CD4-positive, alpha-beta T cell treated with Interleukin-10 for 1 hour (primary cell): ENCODE data around the gene TGFBR3L.
"Not testable (repeated sequence)": the region's sequence is repeated elsewhere in the genome, so short reads cannot be mapped to it uniquely, and the experiment has no call there.

Experiments used
- DNase-seq: peaks from one replicate; pipeline ENCODE4 v3.0.0-alpha.2; 2020

Gene TGFBR3L

GRCh38 chr19:7930765-7931164 lies 16.1 kb downstream of the TGFBR3L start:
- no peak for DNase-seq

DNA sequence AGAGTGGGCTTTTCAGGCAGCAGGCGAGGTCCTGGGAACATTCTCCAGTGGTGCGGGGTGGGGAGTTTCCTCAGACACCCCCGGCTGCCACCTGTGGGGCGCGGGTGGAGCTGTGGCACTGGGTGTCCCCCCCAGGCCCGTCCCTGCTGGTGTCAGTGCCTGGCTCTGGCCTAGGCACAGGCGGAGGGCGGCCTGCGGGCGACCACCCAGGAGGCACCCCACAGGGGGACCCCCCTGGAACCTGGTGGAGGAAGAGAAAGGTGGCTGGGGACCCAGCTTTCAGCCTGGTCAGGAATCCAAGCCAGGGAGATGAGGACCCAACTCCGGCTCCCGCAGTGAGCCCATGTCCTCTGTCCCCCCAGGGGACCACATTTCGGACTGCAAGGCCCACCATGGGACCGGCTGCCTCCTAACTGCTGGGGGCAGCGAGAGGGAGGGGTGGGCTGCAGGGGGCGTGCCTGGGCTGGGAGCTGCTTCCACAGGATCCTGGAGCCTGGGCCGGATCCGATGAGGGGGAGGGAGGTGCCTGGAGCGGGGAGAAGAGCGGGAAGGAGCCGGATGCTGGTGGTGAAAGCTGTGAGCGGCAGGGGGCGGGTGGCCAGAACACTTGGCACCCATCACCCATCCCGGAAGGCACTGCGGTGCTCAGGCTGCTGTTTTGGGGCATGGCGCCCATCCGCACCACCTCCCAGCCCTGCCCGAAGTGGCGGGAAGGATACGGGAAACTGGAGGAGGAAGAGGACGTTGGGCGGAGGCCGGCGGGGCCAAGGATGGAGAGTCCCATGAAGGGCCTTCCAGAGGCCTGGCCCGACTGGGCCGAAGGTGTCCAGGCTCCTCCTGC lies 16.8 kb downstream of the TGFBR3L start:
- DNase-seq = no peak

GRCh38 chr19:7932276-7932929 lies 17.8 kb downstream of the TGFBR3L start:
- no peak for DNase-seq

DNA sequence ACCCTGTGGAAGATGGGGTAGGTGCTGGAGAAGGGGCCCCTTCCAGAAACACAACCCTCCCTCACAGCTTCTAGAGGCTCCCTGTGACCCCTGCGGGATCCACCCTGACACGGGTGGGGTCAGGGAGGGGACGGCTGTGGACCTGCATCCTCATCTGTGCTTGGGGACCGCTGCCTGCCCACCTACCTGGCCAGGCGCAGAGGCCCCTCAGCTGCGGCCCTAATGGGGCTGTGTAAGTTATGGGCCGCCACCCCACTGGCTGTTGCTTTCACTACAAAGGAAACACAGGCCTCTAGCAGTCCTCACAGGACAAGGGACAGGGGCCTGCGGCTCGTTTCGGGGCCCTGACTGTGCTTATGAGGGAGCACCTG lies 18.3 kb downstream of the TGFBR3L start:
- no peak for DNase-seq

DNA sequence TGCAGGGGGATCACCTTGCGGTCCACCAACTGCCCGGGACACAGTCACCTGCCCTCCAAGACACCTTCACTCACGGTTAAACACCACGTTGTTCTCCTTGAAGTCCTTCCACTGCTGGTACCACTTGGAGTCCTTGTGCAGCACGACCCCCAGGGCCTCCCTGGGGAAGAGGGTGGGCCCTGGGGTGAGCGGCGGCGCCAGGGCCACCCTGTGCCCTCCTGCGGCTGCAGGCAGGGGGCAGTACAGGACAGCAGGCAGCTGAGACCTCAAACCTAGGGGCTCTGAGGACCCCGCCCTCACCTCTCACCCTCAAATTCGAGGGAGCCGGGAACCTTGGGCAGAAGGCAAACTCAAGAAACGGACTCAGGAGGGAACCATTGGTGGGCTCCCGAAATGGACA lies 18.8 kb downstream of the TGFBR3L start:
- no peak for DNase-seq

GRCh38 chr19:7933828-7934725 lies 19.4 kb downstream of the TGFBR3L start:
- no peak for DNase-seq

DNA sequence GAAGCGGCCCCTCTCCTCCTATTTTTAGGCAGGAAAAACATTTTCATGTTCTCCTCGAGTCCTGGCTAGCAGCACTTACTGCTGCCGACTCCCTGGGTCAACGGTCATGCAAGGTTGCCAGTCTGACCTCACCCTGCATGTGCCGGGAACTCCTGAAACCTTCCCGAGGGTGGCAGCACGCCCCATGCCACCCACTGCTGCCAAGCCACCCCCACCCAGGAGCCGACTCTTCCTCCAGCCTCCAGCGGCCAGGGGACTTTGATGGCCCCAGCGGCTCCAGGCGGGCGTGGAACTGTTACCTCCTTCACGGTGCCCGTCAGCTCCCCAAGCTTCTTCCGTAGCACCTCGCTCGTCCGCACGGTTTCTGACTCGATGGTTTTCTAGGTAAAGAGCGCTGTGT lies 20.1 kb downstream of the TGFBR3L start:
- DNase-seq = no peak

DNA sequence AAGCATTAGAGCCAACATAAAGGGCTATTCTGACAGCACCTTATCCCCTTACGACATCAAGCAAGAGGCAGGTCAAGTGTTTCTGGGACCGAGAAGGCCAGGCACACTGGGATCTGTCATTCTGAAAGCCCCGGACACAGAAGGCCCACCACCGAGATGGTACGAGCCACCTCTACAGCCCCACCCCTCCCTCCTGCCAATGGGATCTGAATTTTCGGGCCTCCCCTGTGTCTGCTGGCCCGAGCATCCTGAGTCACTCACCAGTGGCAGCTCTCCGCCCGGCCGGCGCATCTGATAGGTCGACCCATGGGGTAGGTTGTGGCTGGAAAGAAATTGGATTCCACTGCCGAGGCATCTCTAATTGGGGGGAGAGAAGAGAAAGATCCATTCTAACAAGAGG lies 26.2 kb downstream of the TGFBR3L start:
- no peak for DNase-seq

DNA sequence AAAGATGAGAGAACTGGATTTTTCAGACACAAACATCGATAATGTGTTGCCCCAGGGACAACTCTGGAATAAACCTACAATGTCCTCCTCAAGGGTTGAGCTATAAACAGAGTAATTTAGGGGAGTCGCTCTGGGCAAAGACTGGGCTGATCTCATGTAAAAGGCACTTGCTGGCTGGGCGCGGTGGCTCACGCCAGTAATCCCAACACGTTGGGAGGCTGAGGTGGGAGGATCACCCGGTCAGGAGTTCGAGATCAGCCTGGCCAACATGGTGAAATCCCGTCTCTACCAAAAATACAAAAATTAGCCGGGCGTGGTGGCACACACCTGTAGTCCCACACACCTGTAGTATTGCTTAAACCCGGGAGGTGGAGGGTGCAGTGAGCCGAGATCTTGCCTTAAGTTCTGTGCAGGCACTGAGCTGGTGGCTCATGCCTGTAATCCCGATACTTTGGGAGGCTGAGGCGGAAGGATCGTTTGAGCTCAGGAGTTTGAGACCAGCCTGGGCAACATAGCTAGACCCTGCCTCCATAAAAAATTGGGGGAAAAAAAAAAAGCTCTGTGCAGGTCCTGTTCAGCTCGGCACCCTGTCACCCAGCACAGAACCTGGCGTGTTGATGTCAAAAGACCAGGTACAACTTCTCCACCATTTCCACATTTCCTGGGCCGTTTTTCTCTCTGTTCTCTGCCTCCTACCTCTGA lies 27.4 kb downstream of the TGFBR3L start:
- no peak for DNase-seq

DNA sequence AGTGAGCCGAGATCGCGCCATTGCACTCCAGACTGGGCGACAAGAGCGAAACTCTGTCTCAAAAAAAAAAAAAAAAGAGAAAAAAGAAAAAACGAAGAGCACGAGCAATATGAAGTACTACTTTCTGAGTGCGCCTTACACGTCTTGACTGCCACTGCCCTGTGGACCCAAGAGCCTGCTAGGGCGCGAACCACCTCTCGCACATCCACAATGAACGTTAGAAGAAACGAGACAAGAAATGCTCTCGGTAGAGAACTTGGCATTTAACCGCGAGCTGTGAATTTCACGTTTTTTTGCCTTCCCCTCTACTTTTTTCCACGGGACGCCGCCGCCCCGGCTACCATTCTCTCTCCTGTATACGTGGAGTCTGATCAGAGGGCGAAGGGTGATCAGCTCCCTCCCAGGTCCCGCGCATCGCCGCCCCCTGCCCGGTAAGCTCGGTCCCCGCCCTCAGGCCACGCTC lies 28.4 kb downstream of the TGFBR3L start:
- DNase-seq = peak; percentile 21

- DNase-seq = peak; percentile 99
Observed at GRCh38 chr19:7943444-7944176, 29.0 kb downstream of the TGFBR3L start, which contains the start of gene TIMM44. Gene TIMM44, minus strand, starts transcription at chr19:7943666. Its CDS starts 15 bp downstream, at chr19:7943651.

DNA sequence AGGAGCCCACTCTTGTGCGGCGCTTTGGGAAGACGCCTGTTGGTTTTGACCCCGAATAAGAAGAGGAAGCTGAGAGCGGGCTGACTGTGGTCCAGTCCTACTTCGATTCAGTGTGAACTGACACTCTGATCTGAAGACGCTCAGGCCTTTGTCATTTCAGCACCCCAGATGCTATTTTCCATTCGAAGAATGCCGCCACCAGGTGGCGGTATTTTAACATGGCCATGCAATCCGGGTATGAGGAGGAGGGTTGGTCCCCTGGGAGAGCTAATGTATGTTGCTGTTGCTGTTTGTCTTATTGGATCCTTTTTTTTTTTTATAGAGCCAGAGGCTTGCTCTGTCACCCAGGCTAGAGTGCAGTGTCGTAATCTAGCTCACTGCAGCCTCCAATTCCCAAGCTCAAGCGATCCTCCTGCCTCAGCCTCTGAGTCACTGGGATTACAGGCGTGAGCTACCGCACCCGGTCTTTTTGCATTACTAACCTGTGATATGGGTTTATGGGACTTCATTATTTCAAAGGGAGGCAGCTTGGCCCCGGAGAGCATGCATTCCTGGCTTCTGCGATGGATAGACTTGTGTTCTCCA lies 29.6 kb downstream of the TGFBR3L start:
- peak; percentile 90 for DNase-seq

- DNase-seq = no peak
Observed at GRCh38 chr19:7947939-7948338, 33.3 kb downstream of the TGFBR3L start.

GRCh38 chr19:7953060-7953459 lies 38.4 kb downstream of the TGFBR3L start:
- DNase-seq = no peak

- DNase-seq = no peak
Observed at GRCh38 chr19:7953576-7953975, 38.9 kb downstream of the TGFBR3L start.

- DNase-seq = no peak
Observed at GRCh38 chr19:7955696-7956095, 41.1 kb downstream of the TGFBR3L start.

DNA sequence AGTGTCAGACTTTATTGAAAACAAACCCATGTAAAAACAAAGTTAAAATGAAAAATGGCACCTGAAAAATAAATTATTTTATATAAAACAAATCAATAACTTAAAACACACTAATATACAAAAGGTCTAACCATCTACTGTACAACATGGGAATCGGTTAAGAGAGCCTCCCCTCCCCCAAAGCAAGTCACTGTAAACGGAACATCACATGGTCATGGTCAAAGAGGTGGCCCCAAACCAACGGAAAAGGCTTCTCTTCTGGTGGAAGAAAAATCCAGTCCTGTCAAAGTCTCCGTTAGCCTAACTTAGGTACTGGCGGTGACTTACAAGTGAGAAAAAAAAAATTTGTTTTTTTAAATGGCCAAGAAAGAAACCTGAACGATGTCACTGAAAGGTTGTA lies 44.6 kb downstream of the TGFBR3L start:
- no peak for DNase-seq

DNA sequence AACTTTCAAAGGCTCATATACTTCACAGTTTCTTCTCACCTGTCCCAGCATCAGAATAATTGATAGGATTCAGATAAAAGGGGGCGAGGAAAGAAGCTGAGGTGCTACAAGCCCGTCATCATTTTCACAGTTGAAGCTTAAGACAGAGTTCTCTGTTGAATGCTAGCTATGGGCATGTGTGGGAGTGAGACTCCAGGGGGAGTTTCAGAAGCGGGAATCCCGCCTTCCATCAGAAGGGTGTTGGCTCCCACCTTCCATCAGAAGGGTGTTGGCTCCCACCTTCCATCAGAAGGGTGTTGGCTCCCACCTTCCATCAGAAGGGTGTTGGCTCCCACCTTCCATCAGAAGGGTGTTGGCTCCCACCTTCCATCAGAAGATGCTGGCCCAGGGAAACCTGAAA lies 46.5 kb downstream of the TGFBR3L start:
- DNase-seq = not testable (repeated sequence)

- no peak for DNase-seq
Observed at GRCh38 chr19:7961920-7962626, 47.4 kb downstream of the TGFBR3L start.

DNA sequence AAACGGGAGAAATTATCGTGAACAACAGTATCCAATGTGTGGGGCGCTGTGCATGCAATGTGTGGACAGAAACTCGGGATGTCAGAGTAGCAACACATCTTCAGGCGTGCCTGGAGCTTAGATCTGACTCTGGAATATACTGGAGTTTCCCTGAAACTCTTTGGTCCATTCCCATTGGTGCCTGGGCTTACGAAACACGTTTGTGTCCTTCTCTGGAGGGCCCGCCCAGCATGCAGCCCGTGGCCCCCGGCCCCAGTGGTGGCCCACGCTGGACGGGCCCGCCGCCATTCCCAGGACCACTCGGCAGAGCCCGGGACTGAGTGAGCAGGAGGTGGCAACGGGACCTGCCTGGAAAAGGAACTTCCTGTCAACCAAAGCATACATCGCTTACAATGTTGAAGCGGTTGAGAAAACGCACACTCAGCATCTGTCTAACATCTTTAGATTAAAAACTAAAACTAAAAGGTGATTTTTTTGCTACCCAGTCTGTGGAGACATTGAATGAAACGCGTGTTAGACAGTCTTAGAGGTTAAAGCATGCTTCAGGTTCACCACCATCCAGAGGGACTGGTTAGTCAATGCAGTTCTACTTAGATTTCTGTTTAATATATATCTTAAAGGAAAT lies 48.1 kb downstream of the TGFBR3L start:
- no peak for DNase-seq
